AG10803 (cell line): ENCODE results near the gene SLC35B4.

ENCODE experiments used
- DNase-seq: peaks from one replicate; pipeline ENCODE4 v3.0.0; 2010; ENCODE audit warnings: low read depth
- H3K4me3 ChIP-seq: 2 replicates; pipeline ENCODE4 v1.5.1; 2011; ENCODE audit warnings: mild to moderate bottlenecking, low read length, control low read depth
- CTCF ChIP-seq: conservative IDR thresholded peaks from 2 replicates; pipeline ENCODE4 v1.5.1; 2011; ENCODE audit warnings: mild to moderate bottlenecking, low read length, control low read depth, inconsistent platforms

Gene SLC35B4

GRCh38 chr7:134254311-134254710 is 62.4 kb downstream of the SLC35B4 start:
- H3K4me3 ChIP-seq = no peak overlapping the region
- DNase-seq = peak; percentile 1
- 0 out of 2 replicates have a peak, but pooled peaks have one; percentile 15 for TF ChIP-seq CTCF

- no peak for TF ChIP-seq CTCF
- H3K4me3 ChIP-seq = no peak overlapping the region
- no peak for DNase-seq
Observed at GRCh38 chr7:134248196-134248595, 68.5 kb downstream of the SLC35B4 start.

- no peak for DNase-seq
Observed at GRCh38 chr7:134246761-134247160, 70.0 kb downstream of the SLC35B4 start.

GRCh38 chr7:134246347-134246746 is 70.4 kb downstream of the SLC35B4 start:
- no peak overlapping the region for H3K4me3 ChIP-seq
- no peak for TF ChIP-seq CTCF
- no peak for DNase-seq

More at GRCh38 chr7:134246761-134247160, 70.0 kb downstream of the SLC35B4 start:
- no peak overlapping the region for H3K4me3 ChIP-seq
- no peak for TF ChIP-seq CTCF

GRCh38 chr7:134245253-134245652 is 71.5 kb downstream of the SLC35B4 start:
- no peak for DNase-seq
- H3K4me3 ChIP-seq = no peak overlapping the region
- no peak for TF ChIP-seq CTCF
